HepG2 (cell line): Measurements from ENCODE around the gene P4HB. TPM values are rescaled to one million over a fixed set of nuclear protein-coding genes. Genes with fewer than 3 reads are reported as not detected.

Experiments
- AGO2 ChIP-seq: fragments of 200-400 bp; formaldehyde crosslinking; optimal IDR thresholded peaks from 2 replicates; pipeline ENCODE3; 2017; ENCODE audit warnings: mild to moderate bottlenecking, low read depth, low read length, moderate library complexity
- FOSL2 ChIP-seq: sonication (generic); formaldehyde crosslinking; IDR thresholded peaks from 2 replicates; pipeline ENCODE4 v1.4.0; 2020; ENCODE audit warnings: missing genetic modification reagents
- KDM3A ChIP-seq: IDR thresholded peaks from 2 replicates; pipeline ENCODE4 v1.6.1; 2018; ENCODE audit warnings: low read depth, missing compliant biosample characterization
- NFIC ChIP-seq: IDR thresholded peaks from 2 replicates; pipeline ENCODE4 v1.6.1; 2012; ENCODE audit warnings: mild to moderate bottlenecking, low read length, inconsistent platforms
- RBM39 ChIP-seq: fragments of 200-400 bp; formaldehyde crosslinking; IDR thresholded peaks from one replicate; pipeline ENCODE4 v1.6.1; 2018; ENCODE audit warnings: antibody characterized with exemption, mild to moderate bottlenecking, low read depth, low read length; ENCODE audit not compliant: poor library complexity, severe bottlenecking
- RFX5 ChIP-seq: IDR thresholded peaks from 2 replicates; pipeline ENCODE4 v1.6.1; 2011; ENCODE audit warnings: low read depth, low read length, improper control_type of control experiment
- RNF2 ChIP-seq: fragments of 450-650 bp; conservative IDR thresholded peaks from 2 replicates; pipeline ENCODE4 v1.6.1; 2016; ENCODE audit warnings: low read depth
- SNRNP70 ChIP-seq: fragments of 200-400 bp; formaldehyde crosslinking; IDR thresholded peaks from 2 replicates; pipeline ENCODE4 v1.6.1; 2017; ENCODE audit warnings: mild to moderate bottlenecking, low read depth, low read length, moderate library complexity
- YEATS4 ChIP-seq: sonication (generic); formaldehyde crosslinking; IDR thresholded peaks from 2 replicates; pipeline ENCODE4 v1.4.0; 2020; ENCODE audit warnings: missing genetic modification reagents, borderline replicate concordance
- ZEB1 ChIP-seq: IDR thresholded peaks from 2 replicates; pipeline ENCODE4 v1.6.1; 2012; ENCODE audit warnings: mild to moderate bottlenecking, low read depth, inconsistent platforms; ENCODE audit not compliant: insufficient replicate concordance
- ZFP36L2 ChIP-seq: sonication (generic); formaldehyde crosslinking; IDR thresholded peaks from 2 replicates; pipeline ENCODE4 v1.4.0; 2020; ENCODE audit warnings: missing genetic modification reagents
- ZKSCAN8 ChIP-seq: IDR thresholded peaks from 2 replicates; pipeline ENCODE4 v1.6.1; 2016; ENCODE audit warnings: borderline replicate concordance, missing genetic modification reagents, missing compliant biosample characterization
- ZMYM4 ChIP-seq: sonication (generic); formaldehyde crosslinking; IDR thresholded peaks from 2 replicates; pipeline ENCODE4 v1.8.1; 2023; ENCODE audit warnings: mild to moderate bottlenecking, missing genetic modification reagents
- ZNF10 ChIP-seq: sonication (generic); formaldehyde crosslinking; IDR thresholded peaks from 2 replicates; pipeline ENCODE4 v1.4.0; 2020; ENCODE audit warnings: mild to moderate bottlenecking, low read depth, missing genetic modification reagents, borderline replicate concordance
- ZNF264 ChIP-seq: sonication (generic); formaldehyde crosslinking; IDR thresholded peaks from 2 replicates; pipeline ENCODE4 v1.4.0; 2020; ENCODE audit warnings: missing genetic modification reagents
- ZNF496 ChIP-seq: sonication (generic); formaldehyde crosslinking; IDR thresholded peaks from 2 replicates; pipeline ENCODE4 v1.8.1; 2023; ENCODE audit warnings: mild to moderate bottlenecking, moderate library complexity, missing genetic modification reagents; ENCODE audit not compliant: insufficient replicate concordance
- ZNF563 ChIP-seq: sonication (generic); formaldehyde crosslinking; IDR thresholded peaks from 2 replicates; pipeline ENCODE4 v1.8.0; 2022; ENCODE audit warnings: mild to moderate bottlenecking, moderate library complexity, missing genetic modification reagents
- ZNF569 ChIP-seq: sonication (generic); formaldehyde crosslinking; IDR thresholded peaks from 2 replicates; pipeline ENCODE4 v1.5.0; 2020; ENCODE audit warnings: mild to moderate bottlenecking, missing genetic modification reagents, moderate library complexity, borderline replicate concordance
- ZNF740 ChIP-seq: sonication (generic); formaldehyde crosslinking; IDR thresholded peaks from 2 replicates; pipeline ENCODE4 v1.4.0; 2020; ENCODE audit warnings: missing genetic modification reagents
- polyA plus RNA-seq, 8 experiments: library from polyadenylated mRNA; depleted of rRNA in 3 of 8; stranded (reverse) in 7 of 8; unstranded in 1 of 8; fragments of >200 nt; fragmentation: Illumina TruSeq in 4 of 8; extraction: Trizol in 4 of 8; gene quantifications; 2 replicates each; pipeline versions ENCODE4 v1.2.1 to v1.2.3, GENCODE V29; 2011 to 2016; ENCODE audit warnings: low read depth in 4 of 8, missing spikeins in 1 of 8, mixed read lengths in 1 of 8; ENCODE audit not compliant: insufficient read depth in 1 of 8
- total RNA-seq, 5 experiments: library from RNA; depleted of rRNA; stranded (reverse); fragments of >200 nt; fragmentation: Illumina TruSeq; extraction: Trizol; gene quantifications; 2 replicates each; pipeline ENCODE4 v1.2.3, GENCODE V29; 2016; ENCODE audit warnings: low read depth in 1 of 5
- TF ChIP-seq, protein P1 (sequence below): IDR thresholded peaks from 2 replicates; pipeline ENCODE4 v1.6.1; 2016; ENCODE audit warnings: missing genetic modification reagents, missing compliant biosample characterization
- TF ChIP-seq, protein P2 (sequence below): sonication (generic); formaldehyde crosslinking; IDR thresholded peaks from 2 replicates; pipeline ENCODE4 v1.5.1; 2020; ENCODE audit warnings: missing genetic modification reagents, mild to moderate bottlenecking, borderline replicate concordance
- TF ChIP-seq, protein P3 (sequence below): sonication (generic); formaldehyde crosslinking; IDR thresholded peaks from 2 replicates; pipeline ENCODE4 v1.4.0; 2020; ENCODE audit warnings: missing genetic modification reagents, borderline replicate concordance

P4HB gene
- total and polyA plus RNA-seq, 2 of the 13 experiments (the other 11 are each of a cell fraction or from before 2014, with no cell fraction given): 185 to 782 TPM

DNA sequence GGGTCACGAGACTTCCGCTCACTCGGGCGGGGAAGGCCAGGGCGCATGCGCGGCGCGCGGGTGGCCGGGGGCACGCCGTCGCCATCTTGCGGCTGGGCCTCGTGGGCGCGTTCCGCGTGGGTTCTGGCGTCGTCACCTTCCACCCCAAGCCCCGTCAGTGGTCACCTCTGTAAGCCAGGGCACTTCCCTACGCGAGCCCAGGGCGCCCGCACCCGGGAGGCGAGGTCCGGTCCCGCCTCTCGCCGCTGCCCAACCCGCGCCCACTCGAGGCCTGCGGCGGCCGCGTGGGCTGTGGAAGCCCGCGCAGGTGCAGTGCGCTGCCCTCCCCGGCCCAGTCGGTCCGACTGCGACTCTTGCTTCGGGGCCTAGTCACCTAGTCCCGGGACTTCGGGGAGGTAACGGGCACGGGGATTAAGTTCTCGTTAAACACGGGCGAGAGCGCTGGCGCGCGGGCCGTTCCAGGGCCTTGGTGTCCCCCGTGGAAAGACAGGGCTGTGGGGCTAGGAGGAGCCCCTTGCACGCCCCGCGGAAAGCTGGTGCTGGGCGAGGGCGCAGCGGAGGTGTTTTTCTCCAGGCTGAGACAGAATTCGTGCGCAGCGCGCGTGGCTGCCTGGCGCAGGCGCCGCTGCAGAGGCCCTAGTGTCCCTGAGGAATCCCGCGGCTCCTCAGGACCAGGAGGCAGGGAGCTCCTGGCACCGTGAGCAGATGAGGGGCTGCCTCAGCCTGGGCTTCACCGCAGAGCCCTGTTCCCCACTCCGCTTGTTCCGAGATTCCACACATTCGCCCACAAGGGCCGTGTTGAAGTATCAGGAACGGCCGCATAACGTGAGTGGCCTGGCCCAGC, 11.3 kb upstream of the P4HB start (continued):
- TF ChIP-seq RBM39: peak; percentile 85
- 0 out of 2 replicates have a peak, but pooled peaks have one; percentile 84 for TF ChIP-seq ZNF10 (CRISPR knock-in tag)
- no peak for TF ChIP-seq ZNF496 (CRISPR knock-in tag)
- peak; percentile 100 for TF ChIP-seq YEATS4 (CRISPR knock-in tag)
- no peak for TF ChIP-seq SNRNP70
- peak; percentile 100 for TF ChIP-seq AGO2
- TF ChIP-seq, protein P1, sequence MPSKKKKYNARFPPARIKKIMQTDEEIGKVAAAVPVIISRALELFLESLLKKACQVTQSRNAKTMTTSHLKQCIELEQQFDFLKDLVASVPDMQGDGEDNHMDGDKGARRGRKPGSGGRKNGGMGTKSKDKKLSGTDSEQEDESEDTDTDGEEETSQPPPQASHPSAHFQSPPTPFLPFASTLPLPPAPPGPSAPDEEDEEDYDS (CRISPR knock-in tag): peak; percentile 84; the same call in 1 of the 2 replicates
- peak; percentile 77; the same call in 1 of the 2 replicates for TF ChIP-seq ZNF569 (CRISPR knock-in tag)
- peak; percentile 60; the same call in 1 of the 2 replicates for TF ChIP-seq FOSL2 (CRISPR knock-in tag)
- no peak for TF ChIP-seq ZNF264 (CRISPR knock-in tag)
- TF ChIP-seq, protein P2, sequence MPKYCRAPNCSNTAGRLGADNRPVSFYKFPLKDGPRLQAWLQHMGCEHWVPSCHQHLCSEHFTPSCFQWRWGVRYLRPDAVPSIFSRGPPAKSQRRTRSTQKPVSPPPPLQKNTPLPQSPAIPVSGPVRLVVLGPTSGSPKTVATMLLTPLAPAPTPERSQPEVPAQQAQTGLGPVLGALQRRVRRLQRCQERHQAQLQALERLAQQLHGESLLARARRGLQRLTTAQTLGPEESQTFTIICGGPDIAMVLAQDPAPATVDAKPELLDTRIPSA (CRISPR knock-in tag): no peak; the same call in 1 of the 2 replicates
- TF ChIP-seq ZFP36L2: no peak
- TF ChIP-seq ZNF563 (CRISPR knock-in tag): peak; percentile 99; the same call in 1 of the 2 replicates
- no peak for TF ChIP-seq ZNF740 (CRISPR knock-in tag)
- TF ChIP-seq, protein P3, sequence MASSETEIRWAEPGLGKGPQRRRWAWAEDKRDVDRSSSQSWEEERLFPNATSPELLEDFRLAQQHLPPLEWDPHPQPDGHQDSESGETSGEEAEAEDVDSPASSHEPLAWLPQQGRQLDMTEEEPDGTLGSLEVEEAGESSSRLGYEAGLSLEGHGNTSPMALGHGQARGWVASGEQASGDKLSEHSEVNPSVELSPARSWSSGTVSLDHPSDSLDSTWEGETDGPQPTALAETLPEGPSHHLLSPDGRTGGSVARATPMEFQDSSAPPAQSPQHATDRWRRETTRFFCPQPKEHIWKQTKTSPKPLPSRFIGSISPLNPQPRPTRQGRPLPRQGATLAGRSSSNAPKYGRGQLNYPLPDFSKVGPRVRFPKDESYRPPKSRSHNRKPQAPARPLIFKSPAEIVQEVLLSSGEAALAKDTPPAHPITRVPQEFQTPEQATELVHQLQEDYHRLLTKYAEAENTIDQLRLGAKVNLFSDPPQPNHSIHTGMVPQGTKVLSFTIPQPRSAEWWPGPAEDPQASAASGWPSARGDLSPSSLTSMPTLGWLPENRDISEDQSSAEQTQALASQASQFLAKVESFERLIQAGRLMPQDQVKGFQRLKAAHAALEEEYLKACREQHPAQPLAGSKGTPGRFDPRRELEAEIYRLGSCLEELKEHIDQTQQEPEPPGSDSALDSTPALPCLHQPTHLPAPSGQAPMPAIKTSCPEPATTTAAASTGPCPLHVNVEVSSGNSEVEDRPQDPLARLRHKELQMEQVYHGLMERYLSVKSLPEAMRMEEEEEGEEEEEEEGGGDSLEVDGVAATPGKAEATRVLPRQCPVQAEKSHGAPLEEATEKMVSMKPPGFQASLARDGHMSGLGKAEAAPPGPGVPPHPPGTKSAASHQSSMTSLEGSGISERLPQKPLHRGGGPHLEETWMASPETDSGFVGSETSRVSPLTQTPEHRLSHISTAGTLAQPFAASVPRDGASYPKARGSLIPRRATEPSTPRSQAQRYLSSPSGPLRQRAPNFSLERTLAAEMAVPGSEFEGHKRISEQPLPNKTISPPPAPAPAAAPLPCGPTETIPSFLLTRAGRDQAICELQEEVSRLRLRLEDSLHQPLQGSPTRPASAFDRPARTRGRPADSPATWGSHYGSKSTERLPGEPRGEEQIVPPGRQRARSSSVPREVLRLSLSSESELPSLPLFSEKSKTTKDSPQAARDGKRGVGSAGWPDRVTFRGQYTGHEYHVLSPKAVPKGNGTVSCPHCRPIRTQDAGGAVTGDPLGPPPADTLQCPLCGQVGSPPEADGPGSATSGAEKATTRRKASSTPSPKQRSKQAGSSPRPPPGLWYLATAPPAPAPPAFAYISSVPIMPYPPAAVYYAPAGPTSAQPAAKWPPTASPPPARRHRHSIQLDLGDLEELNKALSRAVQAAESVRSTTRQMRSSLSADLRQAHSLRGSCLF (CRISPR knock-in tag): no peak
- peak; percentile 98 for TF ChIP-seq RNF2
- TF ChIP-seq ZMYM4 (CRISPR knock-in tag): no peak; the same call in none of the 2 replicates
- TF ChIP-seq RFX5: peak; percentile 51; the same call in 1 of the 2 replicates
- TF ChIP-seq KDM3A: no peak; the same call in none of the 2 replicates
- no peak for TF ChIP-seq NFIC
- TF ChIP-seq ZEB1: no peak
- TF ChIP-seq ZKSCAN8 (CRISPR knock-in tag): peak; percentile 26
- TF ChIP-seq, all 625 proteins: peak for 417
